ENCODE data around the gene CHRNA1.

The CHRNA1 gene

DNA sequence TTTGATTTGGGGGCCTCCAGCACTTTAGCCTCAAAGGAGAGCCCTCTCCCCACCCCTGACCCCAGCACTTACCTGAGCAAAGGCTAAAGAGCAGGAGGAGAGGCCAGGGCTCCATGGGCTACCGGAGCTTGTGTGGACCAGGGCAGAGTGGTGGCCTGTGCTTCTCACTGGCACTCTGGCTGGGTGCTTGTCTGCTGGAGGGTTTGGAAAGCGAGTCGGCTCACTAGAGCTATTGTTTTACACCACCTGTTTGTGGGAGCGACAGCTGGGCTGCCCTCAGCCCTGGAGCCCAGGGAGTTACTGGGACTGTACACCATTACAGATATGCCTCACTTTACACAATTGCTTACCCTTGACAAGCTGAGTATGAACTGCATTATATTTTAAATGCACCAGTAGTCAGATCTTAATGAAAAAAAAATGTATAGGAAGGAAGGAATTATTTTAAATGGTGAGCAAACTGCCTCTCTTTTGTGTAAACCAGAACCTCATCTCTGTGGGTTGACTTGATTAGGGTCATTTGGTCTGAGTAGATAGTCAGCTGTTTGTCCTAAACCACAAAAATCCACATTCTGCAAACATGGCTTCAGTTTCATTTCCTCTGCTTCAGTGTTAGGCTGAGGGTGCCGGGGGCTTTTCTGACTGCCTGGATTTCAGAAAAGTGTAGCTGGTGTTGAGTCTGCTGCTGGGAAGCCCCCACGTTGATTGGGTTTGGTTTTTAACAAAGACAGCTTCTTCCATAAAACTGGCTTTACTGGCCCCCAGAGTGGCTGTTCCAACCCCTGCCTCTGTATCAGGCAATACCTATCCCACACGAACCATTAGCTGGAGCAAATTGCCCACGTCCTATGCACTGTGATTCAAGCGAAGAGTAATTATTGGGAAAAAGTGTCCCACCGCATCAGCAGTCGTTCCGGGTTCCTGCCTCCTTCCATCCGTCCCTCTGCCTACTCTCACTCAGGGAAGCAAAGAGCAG lies at the start of gene CHRNA1:
Gene CHRNA1, minus strand, starts transcription at position 193 of the 976 bp plus-strand sequence. Its CDS starts 78 bp downstream, at position 115.
- peak; percentile 39 for DNase-seq

- no peak for DNase-seq
These were observed 47.8 kb upstream of the CHRNA1 start for GRCh38 chr2:174812037-174812436.

GRCh38 chr2:174807931-174808330 lies 43.7 kb upstream of the CHRNA1 start:
- no peak for DNase-seq

GRCh38 chr2:174805803-174806202 lies 41.5 kb upstream of the CHRNA1 start:
- no peak for DNase-seq

- DNase-seq: no peak
These were observed 38.2 kb upstream of the CHRNA1 start for GRCh38 chr2:174802459-174802858.

- DNase-seq: no peak
These were observed 36.3 kb upstream of the CHRNA1 start for GRCh38 chr2:174800436-174801205.

DNA sequence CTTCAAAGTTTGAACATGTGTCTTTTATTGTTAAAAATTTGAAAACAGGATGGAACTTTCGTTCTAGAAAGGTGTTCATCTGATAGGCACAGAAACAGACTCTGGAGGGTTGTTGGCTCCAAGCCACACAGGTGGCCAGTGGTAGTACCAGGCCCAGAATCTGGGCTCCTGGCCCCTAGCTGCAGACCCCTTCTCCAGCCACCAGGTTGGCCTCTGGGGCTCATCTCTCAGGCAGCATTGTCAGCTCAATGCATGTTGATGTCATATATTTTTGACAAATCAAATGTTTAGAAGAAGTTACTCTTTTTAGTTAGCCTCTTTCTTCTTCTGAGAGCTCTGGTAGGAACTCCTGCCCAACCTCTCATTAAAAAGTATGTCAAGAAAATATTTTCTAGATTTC lies 34.5 kb upstream of the CHRNA1 start:
- DNase-seq: no peak

- DNase-seq: no peak
These were observed 33.6 kb upstream of the CHRNA1 start for GRCh38 chr2:174797781-174798276.

DNA sequence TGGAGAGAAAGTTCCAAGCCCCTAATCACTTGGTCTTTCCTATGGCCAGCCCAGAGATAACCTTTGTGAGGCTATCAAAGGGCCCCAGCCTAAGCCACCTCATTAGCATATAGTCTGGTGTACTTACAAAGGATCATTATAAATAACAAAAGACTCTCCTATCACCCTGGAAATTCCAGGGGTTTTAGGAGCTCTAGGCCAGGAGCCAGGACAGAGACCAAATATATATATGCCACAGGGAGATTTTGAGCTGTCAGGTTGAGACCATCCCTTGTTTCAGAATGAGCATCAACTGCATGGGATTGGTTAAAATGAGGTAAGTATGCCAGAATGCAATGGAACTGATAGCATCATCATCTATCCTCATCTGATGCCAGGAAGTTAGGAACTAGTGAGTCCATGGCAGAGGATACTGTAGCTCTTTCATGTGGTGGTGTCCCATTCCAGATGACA lies 32.1 kb upstream of the CHRNA1 start:
- no peak for DNase-seq

GRCh38 chr2:174794851-174795374 lies 30.6 kb upstream of the CHRNA1 start:
- DNase-seq: no peak

DNA sequence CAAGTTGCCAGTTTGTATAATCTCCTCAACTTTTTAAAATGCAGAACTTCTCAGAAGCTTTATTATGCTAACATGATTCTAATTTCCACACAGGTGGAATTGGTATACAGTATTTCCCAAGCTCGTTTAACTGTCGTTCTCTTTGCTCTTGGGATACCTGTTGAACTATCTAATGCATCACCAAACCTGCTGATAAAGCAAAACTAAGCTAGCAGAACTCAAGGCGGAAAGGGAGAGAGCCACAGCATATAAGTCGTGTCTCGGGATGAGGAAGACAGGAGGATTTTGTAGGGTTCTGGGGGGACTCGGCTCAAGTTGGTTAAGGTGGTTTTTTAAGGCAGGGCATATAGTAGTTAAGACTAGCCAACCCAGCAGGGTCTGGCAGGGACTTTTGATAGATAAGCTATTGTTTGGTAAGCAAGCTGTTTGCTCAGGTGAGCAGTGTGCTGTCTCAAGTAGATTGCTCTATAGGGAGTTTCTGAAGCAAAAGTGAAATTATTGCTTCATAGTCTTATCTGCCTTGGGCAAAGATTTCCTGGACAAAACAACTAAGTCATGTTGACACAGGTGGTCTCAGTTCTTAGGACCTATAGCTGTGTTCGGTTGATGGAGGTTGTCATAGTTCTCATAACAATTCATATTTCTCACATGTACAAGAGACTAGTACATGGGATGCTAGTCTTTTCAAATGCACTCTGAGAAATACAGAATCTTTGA lies 28.2 kb upstream of the CHRNA1 start:
- no peak for DNase-seq

GRCh38 chr2:174791746-174792280 lies 27.5 kb upstream of the CHRNA1 start:
- DNase-seq: no peak

GRCh38 chr2:174791020-174791419 lies 26.7 kb upstream of the CHRNA1 start:
- DNase-seq: no peak

GRCh38 chr2:174789001-174789400 lies 24.7 kb upstream of the CHRNA1 start:
- no peak for DNase-seq

- no peak for DNase-seq
These were observed 24.1 kb upstream of the CHRNA1 start for GRCh38 chr2:174788291-174788929.

DNA sequence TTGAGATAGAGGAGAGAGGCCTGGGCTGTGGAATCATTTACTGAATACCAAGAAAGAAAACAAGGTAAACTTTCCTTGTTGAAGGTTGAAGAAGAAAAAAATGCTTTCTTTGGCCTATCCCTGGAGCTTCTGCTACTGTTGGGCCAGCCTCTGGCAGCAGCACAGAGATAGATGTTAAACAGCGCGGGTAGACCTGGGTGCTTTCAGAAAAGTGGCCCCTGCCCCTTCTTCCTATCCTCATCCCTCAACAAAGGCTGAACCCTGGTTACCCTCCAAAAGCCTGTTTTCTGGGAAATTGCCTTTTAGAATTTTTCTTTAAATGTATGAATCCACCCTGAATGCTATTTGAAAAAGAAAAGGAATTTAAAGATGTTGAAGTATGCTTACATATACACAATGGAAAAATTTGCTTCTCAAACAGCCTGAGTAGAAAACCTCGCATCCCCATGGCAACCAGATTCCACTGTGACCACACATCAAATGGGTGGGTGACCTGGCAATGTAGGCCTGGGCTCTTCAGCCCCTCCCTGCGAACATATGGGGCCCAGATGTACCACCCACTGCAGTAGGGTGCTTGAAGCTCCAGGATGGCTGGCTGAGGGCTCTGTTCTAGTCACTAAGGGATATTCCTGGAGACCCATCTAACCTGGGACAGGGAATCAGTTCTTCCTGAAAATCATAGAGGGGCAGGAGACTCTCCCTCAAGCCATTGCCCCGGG lies 23.4 kb upstream of the CHRNA1 start:
- DNase-seq: no peak

DNA sequence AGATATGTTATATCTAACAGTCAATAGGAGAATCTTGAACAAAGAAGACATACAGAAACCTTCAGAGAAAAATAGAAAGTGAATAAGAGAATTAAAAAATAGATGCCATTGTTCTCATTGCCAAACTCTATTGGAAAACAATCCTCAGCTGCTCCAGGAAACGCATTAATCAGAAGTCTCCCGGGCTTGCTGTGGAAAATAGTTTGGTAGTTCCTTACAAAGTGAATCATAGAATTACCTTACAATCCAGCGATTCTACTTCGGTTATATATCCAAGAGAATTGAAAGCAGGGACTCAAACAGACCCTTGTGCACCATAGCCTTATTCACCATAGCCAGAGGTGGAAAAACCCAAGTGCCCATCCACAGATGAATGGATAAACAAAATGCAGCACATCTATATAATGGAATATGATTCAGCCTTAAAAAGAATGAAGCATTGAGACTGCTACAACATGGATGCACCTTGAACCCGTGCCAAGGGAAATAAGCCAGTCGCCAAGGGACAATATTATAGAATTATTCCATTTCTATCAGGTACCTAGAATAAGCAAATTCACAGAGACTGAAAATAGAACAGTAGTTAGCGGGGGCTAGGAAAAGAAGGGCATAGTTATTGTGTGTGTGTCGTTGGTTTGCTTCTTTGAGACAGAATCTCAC lies 21.9 kb upstream of the CHRNA1 start:
- DNase-seq: no peak

GRCh38 chr2:174785481-174785880 lies 21.2 kb upstream of the CHRNA1 start:
- DNase-seq: no peak

GRCh38 chr2:174784909-174785308 lies 20.6 kb upstream of the CHRNA1 start:
- DNase-seq: no peak

GRCh38 chr2:174784316-174784715 lies 20.0 kb upstream of the CHRNA1 start:
- DNase-seq: no peak

DNA sequence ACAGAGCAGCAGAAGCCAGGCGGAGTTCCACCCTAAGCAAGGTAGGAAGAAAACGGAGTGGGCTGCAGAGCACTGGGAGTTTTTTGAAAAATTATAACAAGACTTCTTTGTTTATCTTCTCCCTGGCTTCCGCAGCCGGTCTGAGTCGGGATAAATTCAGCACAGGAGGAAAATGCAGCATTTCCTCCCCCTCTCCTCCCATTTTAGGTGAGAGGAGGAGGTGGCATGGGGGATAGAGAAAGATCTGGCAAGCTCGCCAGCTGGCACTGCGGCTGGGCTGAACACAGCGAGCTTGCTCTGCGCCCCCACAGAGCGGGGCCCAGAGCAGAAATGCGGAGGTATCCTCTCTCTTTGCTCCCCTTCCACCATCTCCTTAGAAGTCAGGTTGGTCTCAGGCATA lies 17.7 kb upstream of the CHRNA1 start:
- no peak for DNase-seq

Measured in NCI-H774 (cell line).